Breast epithelium (tissue), 4 donors: ENCODE results near the gene ITGAE. TPM values are rescaled to one million over a fixed set of nuclear protein-coding genes. Genes with fewer than 3 reads are reported as not detected.

Experiments used
- DNase-seq, 2 donors: peaks; one replicate each; pipeline ENCODE4 v3.0.0-alpha.2; 2019; ENCODE audit warnings: low spot score in 2 of 2
- H3K27ac ChIP-seq, 2 donors: fragments of 200-600 bp; sonication (generic) in 1 of 2; one replicate each; pipeline ENCODE4 v1.5.1; 2016 to 2019; ENCODE audit warnings: mild to moderate bottlenecking in 1 of 2
- H3K27me3 ChIP-seq, 2 donors: fragments of 200-600 bp; sonication (generic) in 1 of 2; one replicate each; pipeline versions ENCODE4 v1.5.1 to v1.6.0; 2017 to 2019; ENCODE audit warnings: control low read depth in 1 of 2, mild to moderate bottlenecking in 1 of 2
- H3K36me3 ChIP-seq: fragments of 200-600 bp; one replicate; pipeline ENCODE4 v1.5.1; 2019
- H3K4me1 ChIP-seq, 2 donors: fragments of 200-600 bp; sonication (generic); one replicate each; pipeline ENCODE4 v1.5.1; 2016 to 2019; ENCODE audit warnings: control low read depth in 1 of 2
- H3K4me3 ChIP-seq, 3 donors: fragments of 200-600 bp; sonication (generic); 1 replicate in 2 of 3; 2 replicates in 1 of 3; pipeline ENCODE4 v1.5.1; 2016 to 2019; ENCODE audit warnings: mild to moderate bottlenecking in 3 of 3, moderate library complexity in 2 of 3
- H3K9me3 ChIP-seq, 2 donors: fragments of 200-600 bp; sonication (generic) in 1 of 2; one replicate each; pipeline ENCODE4 v1.5.1; 2016 to 2019; ENCODE audit warnings: control low read depth in 1 of 2
- CTCF ChIP-seq, 3 donors: fragments of 450-650 bp; IDR thresholded peaks; one replicate each; pipeline ENCODE4 v1.5.1; 2016 to 2017; ENCODE audit warnings: antibody characterized with exemption in 3 of 3, mild to moderate bottlenecking in 3 of 3, moderate library complexity in 3 of 3
- POLR2A ChIP-seq: fragments of 450-650 bp; IDR thresholded peaks from one replicate; pipeline ENCODE4 v1.6.1; 2016; ENCODE audit warnings: antibody characterized with exemption, mild to moderate bottlenecking, moderate library complexity
- POLR2AphosphoS5 ChIP-seq, 3 donors: sonication (generic); formaldehyde crosslinking; IDR thresholded peaks; one replicate each; pipeline ENCODE4 v1.6.1; 2017; ENCODE audit warnings: antibody characterized with exemption in 3 of 3
- intact Hi-C: fragments of 100-400 bp; cut with DNase I; formaldehyde crosslinking; loops from one replicate; pipeline ENCODE4 v1.15.1; 2023; ENCODE audit warnings: low total_unique reads
- total RNA-seq, 3 donors: library from RNA; depleted of rRNA; stranded (reverse); fragments of >200 nt; gene quantifications; one replicate each; pipeline ENCODE4 v1.1.0, GENCODE V29; 2016

The ITGAE gene
- total RNA-seq, 3 donors from 2014 or later: 26.5 to 31.2 (median 27.1) TPM

GRCh38 chr17:3668279-3669084 lies 132.5 kb downstream of the ITGAE start, which contains the start of the genes EMC6 and TAX1BP3:
TSS of gene EMC6 (plus strand) at chr17:3668812. CDS start at chr17:3669147, 335 bp downstream.
TSS of gene TAX1BP3 (minus strand) at chr17:3668578. CDS start at chr17:3668526, 52 bp downstream.
- DNase-seq: peak; percentile 97 to 98
- intact Hi-C loops: no loop called here
- Histone ChIP-seq H3K27ac (peak within 1 kb of the TSS; percentile 97 to 99), H3K4me1 (peaks cover 3 to 18% of the 10 kb centered on the region in 2 donors), H3K27me3 (no peaks in the 10 kb centered on the region), H3K4me3 (peak within 1 kb of the TSS; percentile 88 to 98 (median 90)), H3K9me3 (no peaks in the 10 kb centered on the region), H3K36me3 (no peaks in the 10 kb centered on the region)
- TF ChIP-seq POLR2A (peak; percentile 37), CTCF (IDR thresholded peaks at IDR 0.05) (no peak), POLR2AphosphoS5 (IDR thresholded peaks at IDR 0.05) (peak; percentile 36 to 89 (median 58))

GRCh38 chr17:3667366-3668278 lies 133.4 kb downstream of the ITGAE start:
- Histone ChIP-seq H3K9me3 (no peaks in the 10 kb centered on the region), H3K4me1 (peaks cover 3 to 18% of the 10 kb centered on the region in 2 donors), H3K36me3 (no peaks in the 10 kb centered on the region), H3K27ac (peak overlapping the region; percentile 97 to 99), H3K27me3 (no peaks in the 10 kb centered on the region), H3K4me3 (peak overlapping the region; percentile 88 to 98 (median 90))
- TF ChIP-seq CTCF (IDR thresholded peaks at IDR 0.05) (no peak), POLR2A (no peak), POLR2AphosphoS5 (IDR thresholded peaks at IDR 0.05) (peak in 2 of 3 donors; percentile 14 to 52)
- peak; percentile 82 to 88 for DNase-seq
- intact Hi-C loops: no loop called here

GRCh38 chr17:3666516-3666915 lies 134.5 kb downstream of the ITGAE start:
- no peak for DNase-seq
- no peaks in the 10 kb centered on the region for H3K27me3 ChIP-seq
- intact Hi-C loops: no loop called here
- H3K4me3 ChIP-seq: peak overlapping the region in 2 of 3 donors; percentile 88 to 98
- TF ChIP-seq POLR2AphosphoS5 (IDR thresholded peaks at IDR 0.05) (no peak), CTCF (IDR thresholded peaks at IDR 0.05) (no peak), POLR2A (no peak)
- H3K9me3 ChIP-seq: no peaks in the 10 kb centered on the region
- H3K36me3 ChIP-seq: no peaks in the 10 kb centered on the region
- peak overlapping the region in 1 of 2 donors; percentile 35 for H3K27ac ChIP-seq
- H3K4me1 ChIP-seq: peaks cover 3 to 18% of the 10 kb centered on the region in 2 donors

GRCh38 chr17:3665834-3666233 lies 135.2 kb downstream of the ITGAE start:
- H3K4me3 ChIP-seq: no peak overlapping the region
- H3K27ac ChIP-seq: no peak overlapping the region
- H3K9me3 ChIP-seq: no peaks in the 10 kb centered on the region
- intact Hi-C loops: no loop called here
- TF ChIP-seq POLR2A (no peak), CTCF (IDR thresholded peaks at IDR 0.05) (no peak), POLR2AphosphoS5 (IDR thresholded peaks at IDR 0.05) (no peak)
- no peaks in the 10 kb centered on the region for H3K36me3 ChIP-seq
- DNase-seq: no peak
- peaks cover 3 to 18% of the 10 kb centered on the region in 2 donors for H3K4me1 ChIP-seq
- no peaks in the 10 kb centered on the region for H3K27me3 ChIP-seq

Other genes with a start within 250 kb of the ITGAE start
- 1 to 10 TPM in 2 of 3 donors, under 1 TPM in 1; 0.98 to 1.1 (median 1.0) TPM for gene TRPV3, start 243.4 kb downstream of the ITGAE start, total RNA-seq
- 1 to 10 TPM; 4.9 to 5.9 (median 5.9) TPM for gene TRPV1, start 191.8 kb downstream of the ITGAE start, total RNA-seq
- gene SHPK, start 164.9 kb downstream of the ITGAE start, total RNA-seq: 10 to 100 TPM in 2 of 3 donors, 1 to 10 TPM in 1; 9.5 to 17.4 (median 16.4) TPM
- 10 to 100 TPM; 20.0 to 31.0 (median 20.1) TPM for gene CTNS, start 164.4 kb downstream of the ITGAE start, total RNA-seq
- 100 to 1,000 TPM in 2 of 3 donors, 10 to 100 TPM in 1; 79.6 to 134 (median 107) TPM for gene TAX1BP3, start 132.6 kb downstream of the ITGAE start, total RNA-seq
- 10 to 100 TPM; 12.5 to 19.0 (median 15.1) TPM for gene EMC6, start 132.4 kb downstream of the ITGAE start, total RNA-seq
- 1 to 10 TPM in 1 of 3 donors, under 1 TPM in 2; 0.29 to 2.0 (median 0.32) TPM for gene P2RX5, start 105.0 kb downstream of the ITGAE start, total RNA-seq
- gene HASPIN, start 77.3 kb downstream of the ITGAE start, total RNA-seq: under 1 TPM; 0.29 to 0.48 (median 0.33) TPM
- gene NCBP3, start 45.1 kb upstream of the ITGAE start, total RNA-seq: 10 to 100 TPM; 21.6 to 34.1 (median 25.9) TPM
- 1 to 10 TPM; 3.0 to 7.8 (median 6.9) TPM for gene CAMKK1, start 91.9 kb upstream of the ITGAE start, total RNA-seq
- gene P2RX1, start 115.3 kb upstream of the ITGAE start, total RNA-seq: 1 to 10 TPM; 1.2 to 3.5 (median 2.0) TPM
- gene ATP2A3, start 163.2 kb upstream of the ITGAE start, total RNA-seq: 10 to 100 TPM in 1 of 3 donors, 1 to 10 TPM in 2; 2.6 to 15.1 (median 9.8) TPM